Caco-2 (cell line): ENCODE data around the gene NDUFS7. TPM values are rescaled to one million over a fixed set of nuclear protein-coding genes. Genes with fewer than 3 reads are reported as not detected.

ENCODE experiments used
- BruUV-seq: library from RNA; stranded (reverse); fragments of 400-500 nt; replicated peaks from 2 replicates; lab custom pipeline; 2021; lab: Mats Ljungman, UMichigan
- CTCF ChIA-PET: fragments of 300-600 bp; sonication (Branson Sonifier 250); formaldehyde crosslinking; loops from one replicate; lab custom pipeline; 2022; ENCODE audit warnings: antibody characterized with exemption; lab: Charles Lee
- POLR2A ChIA-PET: fragments of 300-600 bp; sonication (Branson Sonifier 250); formaldehyde crosslinking; loops from one replicate; lab custom pipeline; 2022; ENCODE audit warnings: antibody characterized with exemption; lab: Charles Lee
- DNase-seq, 2 experiments: peaks; one replicate each; pipeline versions ENCODE4 v3.0.0 to v3.0.0-alpha.2; 2020 to 2022
- H3K27me3 ChIP-seq: replicated peaks from 2 replicates; pipeline ENCODE4 v1.6.0; 2011; ENCODE audit warnings: low read length; ENCODE audit not compliant: control insufficient read depth, insufficient read depth
- H3K36me3 ChIP-seq: 2 replicates; pipeline ENCODE4 v1.5.1; 2011; ENCODE audit warnings: low read length; ENCODE audit not compliant: control insufficient read depth, insufficient read depth
- H3K4me1 ChIP-seq: fragments of 250-450 bp; sonication (Bioruptor Pico); 2 replicates; pipeline ENCODE4 v1.5.1; 2020; ENCODE audit warnings: mild to moderate bottlenecking
- H3K4me3 ChIP-seq: 2 replicates; pipeline ENCODE4 v1.5.1; 2011; ENCODE audit warnings: low read depth, mild to moderate bottlenecking, control low read depth, low read length
- H3K9me3 ChIP-seq: fragments of 250-450 bp; sonication (Bioruptor Pico); 2 replicates; pipeline ENCODE4 v1.5.1; 2020; ENCODE audit warnings: mild to moderate bottlenecking, moderate library complexity
- H3K27ac Mint-ChIP-seq: one replicate; pipeline ENCODE4 v1.8.0; 2022; ENCODE audit warnings: mixed read lengths; ENCODE audit not compliant: unreplicated experiment
- H3K27me3 Mint-ChIP-seq: one replicate; pipeline ENCODE4 v1.8.0; 2022; ENCODE audit warnings: mixed read lengths; ENCODE audit not compliant: insufficient read depth, unreplicated experiment
- H3K36me3 Mint-ChIP-seq: one replicate; pipeline ENCODE4 v1.8.0; 2022; ENCODE audit warnings: mild to moderate bottlenecking, mixed read lengths; ENCODE audit not compliant: insufficient read depth, unreplicated experiment
- H3K4me1 Mint-ChIP-seq: one replicate; pipeline ENCODE4 v1.8.0; 2022; ENCODE audit warnings: low read depth, mixed read lengths; ENCODE audit not compliant: unreplicated experiment
- H3K4me3 Mint-ChIP-seq: one replicate; pipeline ENCODE4 v1.8.0; 2022; ENCODE audit warnings: mild to moderate bottlenecking, moderate library complexity, mixed read lengths; ENCODE audit not compliant: unreplicated experiment
- H3K9me3 Mint-ChIP-seq: one replicate; pipeline ENCODE4 v1.8.0; 2022; ENCODE audit warnings: mixed read lengths; ENCODE audit not compliant: unreplicated experiment
- CTCF ChIP-seq, 2 experiments: fragments of 200-600 bp in 1 of 2; IDR thresholded peaks; 1 replicate in 1 of 2; 2 replicates in 1 of 2; pipeline versions ENCODE4 v1.5.1 to v1.8.0; 2011 to 2022; ENCODE audit warnings: antibody characterized with exemption in 1 of 2, control low read depth in 1 of 2, inconsistent platforms in 1 of 2, low read depth in 1 of 2, low read length in 1 of 2, mild to moderate bottlenecking in 1 of 2, moderate library complexity in 1 of 2; ENCODE audit not compliant: insufficient read depth in 1 of 2, severe bottlenecking in 1 of 2, unreplicated experiment in 1 of 2
- intact Hi-C: fragments of 100-400 bp; cut with micrococcal nuclease; formaldehyde crosslinking; loops from one replicate; pipeline ENCODE4 v1.10.0; 2022; ENCODE audit not compliant: unreplicated experiment
- total RNA-seq: library from RNA; stranded (reverse); gene quantifications from 2 replicates; pipeline ENCODE4 v1.2.3, GENCODE V29; 2022

NDUFS7 gene
- total RNA-seq, 1 experiment from 2014 or later = 111 TPM

GRCh38 chr19:1394252-1395193 lies 10.8 kb downstream of the NDUFS7 start:
- Histone ChIP-seq H3K36me3 (peaks cover 3% of the 10 kb centered on the region; the same call in 1 of the 2 replicates), H3K4me1 (no peaks in the 10 kb centered on the region), H3K9me3 (no peaks in the 10 kb centered on the region), H3K27me3 (no peaks in the 10 kb centered on the region), H3K4me3 (no peak overlapping the region)
- Mint-ChIP-seq H3K4me1 (no peaks in the 10 kb centered on the region), H3K36me3 (peaks cover 87% of the 10 kb centered on the region), H3K27me3 (no peaks in the 10 kb centered on the region), H3K9me3 (no peaks in the 10 kb centered on the region), H3K4me3 (no peak overlapping the region), H3K27ac (peak overlapping the region; percentile 69)
- peak in 1 of 2 experiments; percentile 23 for DNase-seq
- TF ChIP-seq CTCF (IDR thresholded peaks at IDR 0.05; ENCODE audit: insufficient read depth in 1 of 2, low read depth in 1 of 2, low read length in 1 of 2, severe bottlenecking in 1 of 2, unreplicated experiment in 1 of 2) = no peak
- no TSS peak for BruUV-seq
- POLR2A ChIA-PET = no interaction called here
- intact Hi-C loops = no loop called here
- CTCF ChIA-PET = no interaction called here

GRCh38 chr19:1395194-1396018 lies 11.7 kb downstream of the NDUFS7 start:
- Histone ChIP-seq H3K4me3 (no peak overlapping the region), H3K4me1 (peaks cover 4% of the 10 kb centered on the region), H3K27me3 (no peaks in the 10 kb centered on the region), H3K36me3 (peaks cover 3% of the 10 kb centered on the region; the same call in 1 of the 2 replicates), H3K9me3 (no peaks in the 10 kb centered on the region)
- TF ChIP-seq CTCF (IDR thresholded peaks at IDR 0.05; ENCODE audit: insufficient read depth in 1 of 2, low read depth in 1 of 2, low read length in 1 of 2, severe bottlenecking in 1 of 2, unreplicated experiment in 1 of 2) = no peak
- Mint-ChIP-seq H3K9me3 (no peaks in the 10 kb centered on the region), H3K27me3 (no peaks in the 10 kb centered on the region), H3K4me1 (no peaks in the 10 kb centered on the region), H3K27ac (no peak overlapping the region), H3K36me3 (peaks cover 79% of the 10 kb centered on the region), H3K4me3 (no peak overlapping the region)
- intact Hi-C loops = no loop called here
- no peak for DNase-seq
- ChIA-PET CTCF (no interaction called here), POLR2A (no interaction called here)
- BruUV-seq = no TSS peak
